HepG2 (cell line): ENCODE results near the gene FAM78A. TPM values are rescaled to one million over a fixed set of nuclear protein-coding genes. Genes with fewer than 3 reads are reported as not detected.

Experiments used
- CBX5 ChIP-seq: sonication (generic); formaldehyde crosslinking; IDR thresholded peaks from 2 replicates; pipeline ENCODE4 v1.4.0; 2020; ENCODE audit warnings: missing genetic modification reagents, borderline replicate concordance
- HHEX ChIP-seq: IDR thresholded peaks from 2 replicates; pipeline ENCODE4 v1.6.1; 2016; ENCODE audit warnings: control low read depth
- IRF2 ChIP-seq: IDR thresholded peaks from 2 replicates; pipeline ENCODE4 v1.6.1; 2018; ENCODE audit warnings: missing genetic modification reagents, missing compliant biosample characterization
- SMAD3 ChIP-seq: sonication (generic); formaldehyde crosslinking; IDR thresholded peaks from 2 replicates; pipeline ENCODE4 v1.4.0; 2020; ENCODE audit warnings: missing genetic modification reagents
- TBX2 ChIP-seq: sonication (generic); formaldehyde crosslinking; IDR thresholded peaks from 2 replicates; pipeline ENCODE4 v1.5.0; 2020; ENCODE audit warnings: missing genetic modification reagents, mild to moderate bottlenecking, borderline replicate concordance
- polyA plus RNA-seq, 8 experiments: library from polyadenylated mRNA; depleted of rRNA in 3 of 8; stranded (reverse) in 7 of 8; unstranded in 1 of 8; fragments of >200 nt; fragmentation: Illumina TruSeq in 4 of 8; extraction: Trizol in 4 of 8; gene quantifications; 2 replicates each; pipeline versions ENCODE4 v1.2.1 to v1.2.3, GENCODE V29; 2011 to 2016; ENCODE audit warnings: low read depth in 4 of 8, missing spikeins in 1 of 8, mixed read lengths in 1 of 8; ENCODE audit not compliant: insufficient read depth in 1 of 8
- total RNA-seq, 5 experiments: library from RNA; depleted of rRNA; stranded (reverse); fragments of >200 nt; fragmentation: Illumina TruSeq; extraction: Trizol; gene quantifications; 2 replicates each; pipeline ENCODE4 v1.2.3, GENCODE V29; 2016; ENCODE audit warnings: low read depth in 1 of 5
- TF ChIP-seq, protein P1 (sequence below): IDR thresholded peaks from 2 replicates; pipeline ENCODE4 v1.6.1; 2012; ENCODE audit warnings: inconsistent platforms
- TF ChIP-seq, protein P2 (sequence below): IDR thresholded peaks from 2 replicates; pipeline ENCODE4 v1.4.0; 2020; ENCODE audit warnings: mild to moderate bottlenecking, missing genetic modification reagents
- TF ChIP-seq, protein P3 (sequence below): sonication (generic); formaldehyde crosslinking; IDR thresholded peaks from 2 replicates; pipeline ENCODE4 v1.4.0; 2020; ENCODE audit warnings: mild to moderate bottlenecking, low read depth, missing genetic modification reagents
- TF ChIP-seq, protein P4 (sequence below): sonication (generic); formaldehyde crosslinking; IDR thresholded peaks from 2 replicates; pipeline ENCODE4 v1.4.0; 2020; ENCODE audit warnings: low read depth, missing genetic modification reagents
- TF ChIP-seq, protein P5 (sequence below), 2 experiments: fragments of 450-650 bp in 1 of 2; sonication (generic) in 1 of 2; formaldehyde crosslinking; IDR thresholded peaks; 2 replicates each; pipeline versions ENCODE4 v1.5.0 to v1.8.0; 2020 to 2022; ENCODE audit warnings: mild to moderate bottlenecking in 1 of 2, missing genetic modification reagents in 1 of 2
- TF ChIP-seq, protein P6 (sequence below): sonication (generic); formaldehyde crosslinking; IDR thresholded peaks from 2 replicates; pipeline ENCODE4 v1.5.1; 2020; ENCODE audit warnings: mild to moderate bottlenecking, missing genetic modification reagents, moderate library complexity
- TF ChIP-seq, protein P7 (sequence below): sonication (generic); formaldehyde crosslinking; IDR thresholded peaks from 2 replicates; pipeline ENCODE4 v1.8.1; 2023; ENCODE audit warnings: mild to moderate bottlenecking, moderate library complexity, missing genetic modification reagents

The FAM78A gene
- total and polyA plus RNA-seq, 2 of the 13 experiments (the other 11 are each of a cell fraction or from before 2014, with no cell fraction given): 0.18 to 0.62 TPM

DNA sequence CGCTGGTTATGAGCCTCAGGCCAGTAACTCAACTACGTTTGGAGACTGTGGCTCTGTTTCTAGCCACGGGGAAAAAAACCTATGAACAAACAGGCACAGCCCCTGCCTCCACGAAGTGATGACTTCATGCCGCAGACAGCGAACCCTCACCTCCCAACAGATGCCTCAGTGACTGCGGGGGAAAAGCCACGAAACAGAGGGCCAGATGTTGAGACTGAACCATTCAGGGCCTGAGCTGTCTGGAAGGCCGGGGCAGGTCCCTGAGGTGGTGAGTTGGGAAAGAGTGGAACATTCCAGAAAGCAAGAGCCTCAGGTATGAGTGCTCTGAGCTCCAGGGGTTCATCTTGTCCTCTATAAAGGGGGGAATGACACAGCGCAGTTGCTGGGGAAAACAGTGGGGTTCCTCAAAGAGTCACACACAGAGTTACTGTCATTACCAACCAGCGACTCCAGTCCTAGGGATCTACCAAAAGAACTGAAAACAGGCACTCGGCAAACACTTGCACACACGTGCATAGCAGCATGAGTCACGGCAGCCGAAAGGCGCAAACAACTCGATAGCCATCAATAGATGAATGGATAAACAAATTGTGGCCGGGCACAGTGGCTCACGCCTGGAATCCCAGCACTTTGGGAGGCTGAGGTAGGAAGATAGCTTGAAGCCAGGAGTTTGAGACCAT lies 28.5 kb upstream of the FAM78A start (continued):
- TF ChIP-seq, protein P1, sequence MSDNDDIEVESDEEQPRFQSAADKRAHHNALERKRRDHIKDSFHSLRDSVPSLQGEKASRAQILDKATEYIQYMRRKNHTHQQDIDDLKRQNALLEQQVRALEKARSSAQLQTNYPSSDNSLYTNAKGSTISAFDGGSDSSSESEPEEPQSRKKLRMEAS: peak; percentile 36; the same call in 1 of the 2 replicates
- TF ChIP-seq, protein P2, sequence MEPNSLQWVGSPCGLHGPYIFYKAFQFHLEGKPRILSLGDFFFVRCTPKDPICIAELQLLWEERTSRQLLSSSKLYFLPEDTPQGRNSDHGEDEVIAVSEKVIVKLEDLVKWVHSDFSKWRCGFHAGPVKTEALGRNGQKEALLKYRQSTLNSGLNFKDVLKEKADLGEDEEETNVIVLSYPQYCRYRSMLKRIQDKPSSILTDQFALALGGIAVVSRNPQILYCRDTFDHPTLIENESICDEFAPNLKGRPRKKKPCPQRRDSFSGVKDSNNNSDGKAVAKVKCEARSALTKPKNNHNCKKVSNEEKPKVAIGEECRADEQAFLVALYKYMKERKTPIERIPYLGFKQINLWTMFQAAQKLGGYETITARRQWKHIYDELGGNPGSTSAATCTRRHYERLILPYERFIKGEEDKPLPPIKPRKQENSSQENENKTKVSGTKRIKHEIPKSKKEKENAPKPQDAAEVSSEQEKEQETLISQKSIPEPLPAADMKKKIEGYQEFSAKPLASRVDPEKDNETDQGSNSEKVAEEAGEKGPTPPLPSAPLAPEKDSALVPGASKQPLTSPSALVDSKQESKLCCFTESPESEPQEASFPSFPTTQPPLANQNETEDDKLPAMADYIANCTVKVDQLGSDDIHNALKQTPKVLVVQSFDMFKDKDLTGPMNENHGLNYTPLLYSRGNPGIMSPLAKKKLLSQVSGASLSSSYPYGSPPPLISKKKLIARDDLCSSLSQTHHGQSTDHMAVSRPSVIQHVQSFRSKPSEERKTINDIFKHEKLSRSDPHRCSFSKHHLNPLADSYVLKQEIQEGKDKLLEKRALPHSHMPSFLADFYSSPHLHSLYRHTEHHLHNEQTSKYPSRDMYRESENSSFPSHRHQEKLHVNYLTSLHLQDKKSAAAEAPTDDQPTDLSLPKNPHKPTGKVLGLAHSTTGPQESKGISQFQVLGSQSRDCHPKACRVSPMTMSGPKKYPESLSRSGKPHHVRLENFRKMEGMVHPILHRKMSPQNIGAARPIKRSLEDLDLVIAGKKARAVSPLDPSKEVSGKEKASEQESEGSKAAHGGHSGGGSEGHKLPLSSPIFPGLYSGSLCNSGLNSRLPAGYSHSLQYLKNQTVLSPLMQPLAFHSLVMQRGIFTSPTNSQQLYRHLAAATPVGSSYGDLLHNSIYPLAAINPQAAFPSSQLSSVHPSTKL (CRISPR knock-in tag): 0 out of 2 replicates have a peak, but pooled peaks have one; percentile 29
- TF ChIP-seq HHEX (peak; percentile 55; the same call in 1 of the 2 replicates), CBX5 (no peak), TBX2 (CRISPR knock-in tag) (no peak), IRF2 (CRISPR knock-in tag) (no peak), SMAD3 (CRISPR knock-in tag) (peak; percentile 67)
- TF ChIP-seq, protein P3, sequence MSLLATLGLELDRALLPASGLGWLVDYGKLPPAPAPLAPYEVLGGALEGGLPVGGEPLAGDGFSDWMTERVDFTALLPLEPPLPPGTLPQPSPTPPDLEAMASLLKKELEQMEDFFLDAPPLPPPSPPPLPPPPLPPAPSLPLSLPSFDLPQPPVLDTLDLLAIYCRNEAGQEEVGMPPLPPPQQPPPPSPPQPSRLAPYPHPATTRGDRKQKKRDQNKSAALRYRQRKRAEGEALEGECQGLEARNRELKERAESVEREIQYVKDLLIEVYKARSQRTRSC (CRISPR knock-in tag): no peak
- TF ChIP-seq, protein P4, sequence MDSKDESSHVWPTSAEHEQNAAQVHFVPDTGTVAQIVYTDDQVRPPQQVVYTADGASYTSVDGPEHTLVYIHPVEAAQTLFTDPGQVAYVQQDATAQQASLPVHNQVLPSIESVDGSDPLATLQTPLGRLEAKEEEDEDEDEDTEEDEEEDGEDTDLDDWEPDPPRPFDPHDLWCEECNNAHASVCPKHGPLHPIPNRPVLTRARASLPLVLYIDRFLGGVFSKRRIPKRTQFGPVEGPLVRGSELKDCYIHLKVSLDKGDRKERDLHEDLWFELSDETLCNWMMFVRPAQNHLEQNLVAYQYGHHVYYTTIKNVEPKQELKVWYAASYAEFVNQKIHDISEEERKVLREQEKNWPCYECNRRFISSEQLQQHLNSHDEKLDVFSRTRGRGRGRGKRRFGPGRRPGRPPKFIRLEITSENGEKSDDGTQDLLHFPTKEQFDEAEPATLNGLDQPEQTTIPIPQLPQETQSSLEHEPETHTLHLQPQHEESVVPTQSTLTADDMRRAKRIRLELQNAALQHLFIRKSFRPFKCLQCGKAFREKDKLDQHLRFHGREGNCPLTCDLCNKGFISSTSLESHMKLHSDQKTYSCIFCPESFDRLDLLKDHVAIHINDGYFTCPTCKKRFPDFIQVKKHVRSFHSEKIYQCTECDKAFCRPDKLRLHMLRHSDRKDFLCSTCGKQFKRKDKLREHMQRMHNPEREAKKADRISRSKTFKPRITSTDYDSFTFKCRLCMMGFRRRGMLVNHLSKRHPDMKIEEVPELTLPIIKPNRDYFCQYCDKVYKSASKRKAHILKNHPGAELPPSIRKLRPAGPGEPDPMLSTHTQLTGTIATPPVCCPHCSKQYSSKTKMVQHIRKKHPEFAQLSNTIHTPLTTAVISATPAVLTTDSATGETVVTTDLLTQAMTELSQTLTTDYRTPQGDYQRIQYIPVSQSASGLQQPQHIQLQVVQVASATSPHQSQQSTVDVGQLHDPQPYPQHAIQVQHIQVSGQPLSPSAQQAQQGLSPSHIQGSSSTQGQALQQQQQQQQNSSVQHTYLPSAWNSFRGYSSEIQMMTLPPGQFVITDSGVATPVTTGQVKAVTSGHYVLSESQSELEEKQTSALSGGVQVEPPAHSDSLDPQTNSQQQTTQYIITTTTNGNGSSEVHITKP: peak; percentile 72; the same call in 1 of the 2 replicates
- TF ChIP-seq, protein P5, sequence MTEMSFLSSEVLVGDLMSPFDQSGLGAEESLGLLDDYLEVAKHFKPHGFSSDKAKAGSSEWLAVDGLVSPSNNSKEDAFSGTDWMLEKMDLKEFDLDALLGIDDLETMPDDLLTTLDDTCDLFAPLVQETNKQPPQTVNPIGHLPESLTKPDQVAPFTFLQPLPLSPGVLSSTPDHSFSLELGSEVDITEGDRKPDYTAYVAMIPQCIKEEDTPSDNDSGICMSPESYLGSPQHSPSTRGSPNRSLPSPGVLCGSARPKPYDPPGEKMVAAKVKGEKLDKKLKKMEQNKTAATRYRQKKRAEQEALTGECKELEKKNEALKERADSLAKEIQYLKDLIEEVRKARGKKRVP (CRISPR knock-in tag; IDR thresholded peaks at IDR 0.05): peak in 1 of 2 experiments; percentile 42; a peak in 1 of 4 replicates
- TF ChIP-seq, protein P6, sequence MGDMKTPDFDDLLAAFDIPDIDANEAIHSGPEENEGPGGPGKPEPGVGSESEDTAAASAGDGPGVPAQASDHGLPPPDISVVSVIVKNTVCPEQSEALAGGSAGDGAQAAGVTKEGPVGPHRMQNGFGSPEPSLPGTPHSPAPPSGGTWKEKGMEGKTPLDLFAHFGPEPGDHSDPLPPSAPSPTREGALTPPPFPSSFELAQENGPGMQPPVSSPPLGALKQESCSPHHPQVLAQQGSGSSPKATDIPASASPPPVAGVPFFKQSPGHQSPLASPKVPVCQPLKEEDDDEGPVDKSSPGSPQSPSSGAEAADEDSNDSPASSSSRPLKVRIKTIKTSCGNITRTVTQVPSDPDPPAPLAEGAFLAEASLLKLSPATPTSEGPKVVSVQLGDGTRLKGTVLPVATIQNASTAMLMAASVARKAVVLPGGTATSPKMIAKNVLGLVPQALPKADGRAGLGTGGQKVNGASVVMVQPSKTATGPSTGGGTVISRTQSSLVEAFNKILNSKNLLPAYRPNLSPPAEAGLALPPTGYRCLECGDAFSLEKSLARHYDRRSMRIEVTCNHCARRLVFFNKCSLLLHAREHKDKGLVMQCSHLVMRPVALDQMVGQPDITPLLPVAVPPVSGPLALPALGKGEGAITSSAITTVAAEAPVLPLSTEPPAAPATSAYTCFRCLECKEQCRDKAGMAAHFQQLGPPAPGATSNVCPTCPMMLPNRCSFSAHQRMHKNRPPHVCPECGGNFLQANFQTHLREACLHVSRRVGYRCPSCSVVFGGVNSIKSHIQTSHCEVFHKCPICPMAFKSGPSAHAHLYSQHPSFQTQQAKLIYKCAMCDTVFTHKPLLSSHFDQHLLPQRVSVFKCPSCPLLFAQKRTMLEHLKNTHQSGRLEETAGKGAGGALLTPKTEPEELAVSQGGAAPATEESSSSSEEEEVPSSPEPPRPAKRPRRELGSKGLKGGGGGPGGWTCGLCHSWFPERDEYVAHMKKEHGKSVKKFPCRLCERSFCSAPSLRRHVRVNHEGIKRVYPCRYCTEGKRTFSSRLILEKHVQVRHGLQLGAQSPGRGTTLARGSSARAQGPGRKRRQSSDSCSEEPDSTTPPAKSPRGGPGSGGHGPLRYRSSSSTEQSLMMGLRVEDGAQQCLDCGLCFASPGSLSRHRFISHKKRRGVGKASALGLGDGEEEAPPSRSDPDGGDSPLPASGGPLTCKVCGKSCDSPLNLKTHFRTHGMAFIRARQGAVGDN (CRISPR knock-in tag): 0 out of 2 replicates have a peak, but pooled peaks have one; percentile 8
- TF ChIP-seq, protein P7, sequence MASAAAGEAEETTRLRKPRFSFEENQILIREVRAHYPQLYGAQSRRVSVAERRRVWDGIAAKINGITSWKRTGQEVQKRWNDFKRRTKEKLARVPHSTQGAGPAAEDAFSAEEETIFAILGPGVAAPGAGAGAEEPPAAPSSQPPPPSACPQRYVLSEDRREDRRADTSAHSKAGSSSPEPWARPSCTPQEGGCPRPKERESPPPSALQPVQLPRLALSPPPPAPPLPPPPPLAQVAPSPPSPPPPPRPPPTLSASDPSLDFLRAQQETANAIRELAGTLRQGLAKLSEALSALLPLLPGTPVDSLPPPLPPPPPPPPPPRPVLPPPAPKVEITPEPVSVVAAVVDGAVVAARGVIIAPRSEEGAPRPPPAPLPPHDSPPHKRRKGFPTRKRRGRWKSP: peak; percentile 38; the same call in 1 of the 2 replicates
